GM21367 (cell line): Measurements from ENCODE around the gene LRP1B.
"Not testable (repeated sequence)": the region's sequence is repeated elsewhere in the genome, so short reads cannot be mapped to it uniquely, and the experiment has no call there.

Experiments used
- ATAC-seq: cut with Tn5 transposase; IDR thresholded peaks from one replicate; pipeline ENCODE4 v1.9.1; 2021; ENCODE audit not compliant: unreplicated experiment

LRP1B gene

GRCh38 chr2:141187075-141187439 is 943.8 kb downstream of the LRP1B start:
- ATAC-seq: no peak

DNA sequence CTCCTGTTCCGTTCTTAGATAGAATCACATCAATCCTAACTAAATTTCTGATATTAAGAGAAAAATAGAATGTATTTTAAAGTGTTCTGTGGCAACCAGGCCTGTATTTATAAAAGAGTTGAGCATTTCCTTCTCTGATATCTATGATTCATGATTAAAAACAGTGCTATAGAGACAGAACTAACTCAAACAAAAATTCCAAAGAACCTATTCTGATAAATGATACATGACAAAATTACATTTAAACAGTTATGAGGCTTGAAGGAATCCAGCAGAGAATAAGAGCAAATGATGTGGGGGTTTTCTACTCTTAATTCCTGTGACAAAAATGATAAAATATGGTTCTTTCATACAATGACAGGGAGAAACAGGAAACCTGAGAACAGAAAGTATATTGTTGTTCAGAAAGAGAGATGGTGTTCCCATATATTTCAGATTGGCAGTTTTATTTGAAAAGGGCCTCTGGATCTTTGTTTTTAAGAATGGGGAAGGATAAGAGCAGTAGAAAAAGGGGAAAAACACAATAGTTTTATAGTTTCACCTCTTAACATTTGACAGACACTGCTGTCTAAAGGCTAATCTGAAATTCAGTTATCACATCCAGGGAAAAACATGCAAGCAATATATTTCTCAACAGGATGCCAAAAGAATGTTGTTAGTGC is 944.3 kb downstream of the LRP1B start:
- ATAC-seq: no peak

GRCh38 chr2:141182246-141182645 is 948.6 kb downstream of the LRP1B start:
- ATAC-seq: no peak

DNA sequence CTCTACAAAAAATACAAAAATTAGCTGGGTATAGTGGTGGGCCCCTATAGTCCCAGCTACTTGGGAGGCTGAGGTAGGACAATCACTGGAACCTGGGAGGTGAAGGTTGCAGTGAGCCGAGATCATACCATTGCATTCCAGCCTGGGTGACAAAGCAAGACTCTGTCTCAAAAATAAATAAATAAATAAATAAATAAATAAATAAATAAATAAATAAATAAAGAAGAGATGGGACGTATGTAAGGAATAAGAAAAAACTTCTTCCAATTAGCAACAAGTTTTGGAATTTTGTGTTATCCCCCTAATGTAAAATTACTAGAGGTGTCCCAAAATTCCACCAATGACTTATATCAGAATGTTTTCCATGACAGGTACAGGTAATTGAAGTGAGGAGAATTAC is 961.7 kb downstream of the LRP1B start:
- not testable (repeated sequence) for ATAC-seq

GRCh38 chr2:141162314-141162713 is 968.5 kb downstream of the LRP1B start:
- ATAC-seq: no peak

DNA sequence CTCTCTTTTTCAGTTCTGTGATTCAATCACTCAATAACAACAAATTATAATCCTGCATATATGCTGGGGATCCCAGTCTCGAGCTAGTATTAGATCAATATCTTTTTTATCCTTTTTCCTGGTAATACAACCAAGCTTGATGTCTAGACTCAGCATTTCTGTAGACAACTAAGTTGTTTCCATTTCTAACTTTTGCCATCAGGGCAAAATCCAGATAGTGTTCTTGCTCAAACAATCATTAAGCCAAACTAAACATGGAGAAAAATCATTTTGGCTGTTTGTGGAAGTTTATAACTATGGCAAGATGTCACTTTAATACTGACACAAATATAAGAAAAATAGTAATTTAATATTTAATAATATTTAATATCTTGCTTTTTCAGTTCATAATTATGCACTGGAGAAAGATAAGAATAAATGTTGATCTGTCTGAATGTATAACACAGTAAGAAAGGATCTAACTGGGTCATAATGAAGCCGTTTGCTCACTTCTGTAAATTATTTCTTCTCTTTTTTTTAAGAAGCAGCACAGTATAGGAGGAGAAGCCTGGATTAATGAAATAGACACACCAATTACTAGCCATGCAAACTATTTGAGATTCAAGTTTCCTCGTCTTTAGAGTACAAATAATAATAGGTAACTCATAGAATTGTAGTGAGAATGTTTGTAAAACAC is 979.1 kb downstream of the LRP1B start:
- no peak for ATAC-seq

DNA sequence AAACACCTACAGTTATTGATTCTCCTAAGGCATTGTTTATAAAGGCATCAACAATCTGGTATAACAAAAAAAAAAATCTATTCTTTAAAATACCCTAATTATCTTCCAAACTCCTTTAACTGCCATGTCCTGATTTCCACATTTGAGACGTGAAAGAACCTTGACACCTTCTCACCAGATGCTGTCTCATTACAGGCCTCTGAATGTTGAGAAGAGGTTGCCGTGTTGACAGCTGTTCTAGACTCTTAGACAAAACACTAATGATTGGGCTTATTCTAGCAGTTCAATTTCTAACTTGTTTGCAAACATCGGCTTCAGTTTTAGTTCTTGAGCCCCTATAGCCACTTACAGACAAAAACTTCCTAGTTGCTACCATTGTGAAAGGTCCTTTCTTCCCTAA is 988.8 kb downstream of the LRP1B start:
- ATAC-seq: no peak

GRCh38 chr2:141137122-141137693 is 993.6 kb downstream of the LRP1B start:
- ATAC-seq: no peak

DNA sequence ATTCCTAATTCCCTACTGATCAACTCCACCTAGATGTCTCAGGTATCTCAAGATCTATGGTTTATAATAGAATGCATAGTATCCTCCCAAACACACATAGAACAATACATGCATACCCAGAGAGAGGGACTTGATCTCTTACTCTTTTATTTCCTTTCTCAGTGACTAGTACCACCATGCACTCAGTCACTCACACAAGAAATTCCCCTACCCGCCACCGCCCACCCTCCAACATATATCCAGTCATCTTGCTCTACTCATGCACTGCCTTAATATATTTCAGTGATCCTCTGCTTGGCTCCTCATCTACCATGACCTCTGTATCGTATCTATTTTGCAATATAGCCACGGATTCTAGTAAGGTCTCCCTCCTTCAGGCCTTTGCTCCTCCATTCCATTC is 996.9 kb downstream of the LRP1B start:
- ATAC-seq: no peak

DNA sequence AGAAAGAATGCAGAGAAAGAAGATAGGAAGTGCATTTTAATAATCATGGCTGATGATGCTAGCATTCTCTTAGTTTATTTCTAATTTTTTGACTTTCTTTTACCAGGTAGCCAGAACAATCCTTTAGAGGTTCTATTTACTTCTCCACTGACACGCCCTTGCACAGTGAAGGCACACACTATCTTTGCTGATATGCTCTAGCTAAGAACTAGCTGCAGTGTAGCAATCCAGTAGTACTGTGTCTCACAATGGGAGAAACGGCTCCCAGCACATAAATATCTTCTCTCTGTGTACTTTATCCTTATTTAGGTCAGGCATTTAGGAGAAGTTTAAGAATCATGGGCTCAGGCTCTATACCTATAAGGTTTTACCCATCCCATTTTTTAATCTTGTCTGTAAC is 1005.4 kb downstream of the LRP1B start:
- ATAC-seq: no peak

GRCh38 chr2:141118836-141119235 is 1012.0 kb downstream of the LRP1B start:
- no peak for ATAC-seq

- ATAC-seq: no peak
Measured at GRCh38 chr2:141113301-141113700, 1017.5 kb downstream of the LRP1B start.

DNA sequence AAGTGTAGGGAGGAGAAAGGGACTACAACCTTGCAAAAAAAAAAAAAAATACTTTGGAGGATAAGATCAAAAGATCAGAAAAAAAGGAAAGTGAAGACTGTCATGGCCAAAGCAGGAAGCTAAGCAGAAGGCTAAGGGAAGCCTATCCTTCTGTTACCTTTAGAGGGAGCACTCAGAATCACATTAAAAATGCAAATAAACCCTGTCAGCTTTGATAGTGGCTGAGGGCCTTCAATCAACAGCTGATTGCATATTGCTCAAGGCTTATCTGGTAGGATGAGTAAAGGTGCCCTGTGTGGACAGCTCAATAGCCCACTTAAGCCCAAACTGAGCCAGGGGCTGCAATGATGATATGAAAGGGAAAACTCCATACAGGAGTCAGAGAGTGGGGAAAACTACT is 1021.2 kb downstream of the LRP1B start:
- ATAC-seq: no peak

GRCh38 chr2:141105763-141106162 is 1025.1 kb downstream of the LRP1B start:
- no peak for ATAC-seq

DNA sequence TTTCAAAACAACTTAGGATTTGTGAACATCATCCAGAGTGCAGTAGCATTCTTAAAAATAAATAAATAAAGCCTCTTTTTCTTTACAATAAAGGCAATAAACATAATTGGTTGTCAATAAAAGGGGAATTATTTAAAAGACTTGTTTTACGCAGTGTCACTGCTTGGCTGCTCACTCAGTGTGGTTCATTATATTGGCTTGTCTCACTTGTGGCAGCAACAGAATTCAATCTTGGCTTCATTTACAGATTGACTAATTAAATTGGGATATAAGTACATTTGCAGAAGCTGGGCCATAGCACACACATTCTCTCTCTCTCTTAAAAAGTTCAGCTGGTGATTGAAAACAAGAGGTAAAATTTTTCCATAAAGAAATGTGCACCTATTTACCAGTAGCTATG is 1027.6 kb downstream of the LRP1B start:
- ATAC-seq: no peak

DNA sequence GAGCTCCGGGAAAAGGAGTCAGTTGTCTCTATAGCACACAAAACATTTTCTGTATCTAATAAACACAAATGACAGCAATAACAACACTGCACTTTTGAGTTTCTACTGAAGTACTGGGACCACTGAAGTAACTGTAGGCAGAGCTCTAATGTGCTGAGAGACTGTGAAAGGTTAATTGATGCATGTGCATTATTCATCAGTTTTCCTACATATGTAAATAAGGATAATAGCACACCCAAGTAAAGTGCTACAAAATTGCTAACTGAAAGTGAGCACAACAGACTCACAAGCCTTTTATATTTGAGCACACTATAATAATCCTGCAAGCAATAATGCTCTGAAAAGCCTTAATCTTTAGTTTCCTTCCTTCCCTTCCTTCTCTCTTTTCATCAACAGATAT is 1051.6 kb downstream of the LRP1B start:
- ATAC-seq: no peak

DNA sequence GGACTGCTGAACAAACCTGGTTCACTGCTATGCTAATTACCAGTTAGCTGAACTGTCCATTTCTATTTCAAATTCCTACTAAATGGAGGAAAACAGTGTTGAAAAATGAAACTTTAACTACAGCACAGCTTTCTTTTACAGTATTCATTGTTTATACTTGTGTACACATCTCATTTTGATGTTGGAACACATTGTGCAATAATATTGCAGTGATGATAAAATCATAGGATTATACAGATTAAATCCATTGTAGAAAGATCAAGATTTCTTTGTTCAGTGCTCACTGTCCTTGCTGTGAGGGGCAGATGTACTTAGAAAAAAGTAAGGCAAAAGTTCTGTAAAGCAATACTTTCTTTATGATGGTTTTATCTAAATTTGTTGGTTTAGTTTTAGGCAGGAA is 1055.1 kb downstream of the LRP1B start:
- no peak for ATAC-seq

- no peak for ATAC-seq
Measured at GRCh38 chr2:141068053-141068682, 1062.6 kb downstream of the LRP1B start.

DNA sequence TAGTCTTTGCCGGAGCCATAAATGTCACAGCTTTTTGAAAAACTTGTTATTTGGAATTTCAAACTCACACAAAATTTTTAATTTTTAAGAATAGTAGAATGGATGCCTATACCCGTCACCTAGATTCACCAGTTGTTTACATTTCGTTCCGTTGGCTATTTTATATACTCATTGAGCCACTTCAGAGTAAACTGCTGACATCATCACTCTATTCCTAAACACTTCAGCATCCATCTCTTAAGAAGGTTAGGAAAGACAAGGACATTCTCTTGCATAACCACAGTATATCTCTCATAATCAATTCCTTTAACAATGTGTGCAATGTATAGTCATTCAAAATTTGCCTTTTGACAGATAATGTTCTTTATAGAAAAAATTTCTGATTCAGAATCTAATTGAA is 1065.8 kb downstream of the LRP1B start:
- no peak for ATAC-seq

DNA sequence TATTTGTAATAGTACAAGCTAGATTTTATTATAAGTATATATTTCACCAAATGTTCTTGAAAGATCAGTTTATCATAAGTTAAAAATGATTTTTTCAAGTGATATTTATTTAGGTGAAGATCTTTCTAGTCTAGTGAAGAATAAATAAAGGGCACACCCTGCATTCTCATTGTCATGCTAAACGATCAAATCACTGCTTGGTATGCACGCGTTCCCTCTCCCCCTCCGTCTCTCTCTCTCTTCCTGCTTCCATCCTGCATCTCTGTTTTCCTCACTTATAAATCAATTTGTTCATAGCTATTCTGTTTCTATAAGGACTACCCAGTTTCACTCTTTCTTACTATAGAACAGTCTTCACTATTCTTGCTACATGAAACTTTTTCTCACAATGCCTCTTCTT is 1067.4 kb downstream of the LRP1B start:
- no peak for ATAC-seq

DNA sequence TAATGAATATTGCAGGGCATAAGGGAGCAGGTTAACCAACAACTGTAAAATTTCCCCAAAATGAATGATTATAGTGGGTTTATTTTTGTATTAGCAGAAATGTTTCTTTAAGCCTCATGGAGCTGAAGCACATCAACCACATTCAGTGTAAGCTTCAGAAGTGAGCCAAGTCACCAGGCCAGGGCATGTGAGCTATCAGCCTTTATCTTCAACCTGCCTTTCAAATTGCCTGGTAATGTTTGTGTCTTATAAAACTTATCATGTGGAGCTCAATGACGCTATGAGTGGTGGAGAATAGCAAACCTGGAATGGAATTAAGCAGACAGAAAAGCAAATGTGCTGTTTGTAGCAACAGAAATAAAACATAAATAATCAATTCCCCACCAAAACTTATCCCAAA is 1068.4 kb downstream of the LRP1B start:
- no peak for ATAC-seq

DNA sequence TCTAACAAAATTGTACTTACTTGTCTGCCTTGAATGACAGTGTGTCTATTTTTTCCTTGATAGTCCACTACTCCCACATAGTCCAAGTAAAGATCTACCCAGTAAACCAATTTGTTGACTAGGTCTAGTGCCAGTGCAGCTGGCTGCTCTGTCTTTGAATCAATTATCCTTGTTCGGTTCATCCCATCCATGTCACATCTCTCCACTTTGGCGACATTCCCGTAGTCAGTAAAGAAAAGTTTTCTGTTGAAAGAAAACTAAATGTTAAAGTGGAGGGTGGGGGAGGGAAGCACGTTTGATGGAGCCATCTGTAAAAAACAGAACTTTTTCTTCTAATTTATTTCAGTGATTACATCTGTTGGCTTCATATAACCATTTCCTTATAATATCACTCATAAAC is 1068.8 kb downstream of the LRP1B start:
- no peak for ATAC-seq
